Stimulated activated CD4-positive, alpha-beta T cell treated with anti-CD3 and anti-CD28 coated beads, Interleukin-4, amount 100 ng/mL, for 24 hours (primary cell): Measurements from ENCODE around the gene CRYBG2.
A peak's percentile ranks its signal among the peaks of the same experiment; 100 is the strongest.
"Not testable (repeated sequence)": the region's sequence is repeated elsewhere in the genome, so short reads cannot be mapped to it uniquely, and the experiment has no call there.

Experiments
- DNase-seq: peaks from one replicate; pipeline ENCODE4 v3.0.0-alpha.2; 2020

CRYBG2 gene

DNA sequence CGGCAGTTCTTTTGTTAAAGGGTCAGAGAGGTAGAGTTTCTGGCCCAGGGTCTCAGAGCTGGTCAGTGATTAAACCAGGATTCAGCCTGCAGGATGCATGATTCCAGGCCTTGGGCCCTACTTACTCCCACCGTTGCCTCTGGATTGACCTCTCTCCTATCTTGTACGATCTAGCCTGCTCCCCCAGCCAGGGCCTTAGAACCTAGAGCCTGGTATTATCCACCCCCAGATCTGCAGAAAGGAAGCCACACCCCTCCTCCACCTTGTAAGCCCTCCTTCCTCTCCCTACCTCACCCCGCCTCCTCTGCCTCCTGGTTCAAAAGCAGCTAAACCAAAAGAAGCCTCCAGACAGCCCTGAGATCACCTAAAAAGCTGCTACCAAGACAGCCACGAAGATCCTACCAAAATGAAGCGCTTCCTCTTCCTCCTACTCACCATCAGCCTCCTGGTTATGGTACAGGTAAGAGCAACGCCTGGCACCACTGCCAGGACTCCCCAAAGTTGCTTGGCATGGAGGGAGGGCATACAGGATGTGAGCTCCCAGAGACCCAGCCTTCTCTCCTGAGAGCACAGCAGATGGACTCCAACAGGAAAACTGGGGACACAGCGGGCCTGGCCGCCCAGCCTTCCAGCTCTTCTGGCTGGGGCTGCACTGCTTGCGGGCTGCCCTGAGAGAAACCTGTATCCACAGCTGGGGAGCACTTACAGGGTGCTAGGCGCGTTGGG, 36.2 kb downstream of the CRYBG2 start, which contains the start of gene CD52:
CD52 (plus strand) TSS at position 347 of the 726 bp plus-strand sequence; CDS start at position 407, 60 bp downstream.
- peak; percentile 79 for DNase-seq

- DNase-seq: no peak
Observed at GRCh38 chr1:26317146-26317545, 36.8 kb downstream of the CRYBG2 start.

DNA sequence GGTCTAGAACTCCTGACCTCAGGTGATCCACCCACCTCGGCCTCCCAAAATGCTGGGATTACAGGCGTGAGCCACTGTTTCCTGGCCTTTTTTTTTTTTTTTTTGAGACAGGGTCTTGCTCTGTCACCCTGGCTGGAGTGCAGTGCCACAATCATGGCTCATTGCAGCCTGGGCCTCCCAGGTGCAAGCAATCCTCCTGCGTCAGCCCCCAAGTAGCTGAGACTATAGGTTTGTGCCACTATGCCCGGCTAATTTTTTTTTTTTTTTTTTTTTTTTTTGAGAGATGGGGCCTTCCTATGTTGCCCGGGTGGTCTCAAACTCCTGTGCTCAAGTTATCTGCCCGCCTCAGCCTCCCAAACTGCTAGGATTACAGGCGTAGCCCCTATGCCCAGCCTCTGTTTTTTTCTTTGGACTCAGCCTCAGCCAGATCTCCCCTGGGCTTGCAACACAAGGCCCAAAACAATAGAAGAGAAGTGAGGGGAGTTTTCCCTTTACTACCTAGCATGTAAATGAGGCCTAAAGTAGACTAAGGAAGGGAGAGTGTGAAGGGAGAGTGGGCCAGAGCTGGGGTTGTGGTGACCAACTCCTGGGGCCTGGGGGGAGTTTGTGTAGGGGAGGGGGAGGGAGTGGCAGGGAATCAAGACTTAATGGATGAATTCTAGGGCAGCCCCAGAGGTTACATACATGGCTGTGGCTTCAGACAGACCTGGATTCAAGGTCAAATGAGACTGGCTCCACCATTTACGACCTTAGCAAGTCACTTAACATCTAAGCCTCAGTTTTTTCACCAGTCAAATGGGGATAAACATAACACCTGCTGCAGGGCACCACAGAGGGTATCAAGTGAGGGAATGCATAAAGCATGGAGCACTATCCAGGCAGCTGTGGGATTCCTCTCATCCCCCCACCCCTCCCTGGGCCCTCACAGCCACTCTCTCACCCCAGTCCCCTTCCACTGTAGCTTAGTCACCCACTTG, 37.8 kb downstream of the CRYBG2 start:
- DNase-seq: no peak

DNA sequence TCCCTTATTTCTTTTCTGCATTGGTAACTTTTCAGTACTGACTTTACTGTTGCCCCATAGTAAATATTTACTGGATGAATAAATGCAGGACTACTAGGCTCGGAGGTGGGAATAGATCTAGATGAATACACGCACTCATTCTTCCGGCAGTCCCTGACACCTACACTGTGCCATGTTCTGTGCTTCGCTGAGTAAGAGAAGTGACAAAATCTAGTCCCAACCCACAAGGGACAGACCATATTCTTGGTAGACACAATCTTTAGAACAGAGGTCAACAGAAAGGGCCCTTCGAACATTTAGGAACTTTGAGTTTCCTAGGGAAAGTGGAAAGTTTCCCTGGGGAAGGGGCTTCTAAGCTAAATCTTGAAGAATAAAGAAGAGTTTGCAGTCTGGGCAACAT, 39.4 kb downstream of the CRYBG2 start:
- no peak for DNase-seq

- peak; percentile 28 for DNase-seq
Observed at GRCh38 chr1:26307966-26308899, 45.7 kb downstream of the CRYBG2 start.

DNA sequence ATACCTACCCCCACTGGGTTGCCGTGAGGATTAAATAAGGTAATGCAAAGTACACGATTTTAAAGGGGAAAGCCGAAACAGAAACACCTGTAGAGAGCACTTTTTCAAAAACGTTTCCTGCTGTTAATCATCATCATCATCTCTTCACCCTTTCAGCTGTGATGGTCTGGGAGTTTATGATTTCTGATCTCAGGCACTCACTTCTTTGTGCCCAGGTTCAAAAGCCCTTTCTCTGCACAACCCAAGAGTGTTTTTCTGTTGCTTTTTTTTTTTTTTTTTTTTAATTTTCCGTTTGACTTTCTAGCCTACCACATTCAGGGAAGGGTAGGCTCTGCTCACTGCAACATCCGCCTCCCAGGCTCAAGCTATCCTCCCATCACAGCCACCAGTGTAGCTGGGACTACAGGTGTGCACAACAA, 46.6 kb downstream of the CRYBG2 start:
- DNase-seq: no peak

DNA sequence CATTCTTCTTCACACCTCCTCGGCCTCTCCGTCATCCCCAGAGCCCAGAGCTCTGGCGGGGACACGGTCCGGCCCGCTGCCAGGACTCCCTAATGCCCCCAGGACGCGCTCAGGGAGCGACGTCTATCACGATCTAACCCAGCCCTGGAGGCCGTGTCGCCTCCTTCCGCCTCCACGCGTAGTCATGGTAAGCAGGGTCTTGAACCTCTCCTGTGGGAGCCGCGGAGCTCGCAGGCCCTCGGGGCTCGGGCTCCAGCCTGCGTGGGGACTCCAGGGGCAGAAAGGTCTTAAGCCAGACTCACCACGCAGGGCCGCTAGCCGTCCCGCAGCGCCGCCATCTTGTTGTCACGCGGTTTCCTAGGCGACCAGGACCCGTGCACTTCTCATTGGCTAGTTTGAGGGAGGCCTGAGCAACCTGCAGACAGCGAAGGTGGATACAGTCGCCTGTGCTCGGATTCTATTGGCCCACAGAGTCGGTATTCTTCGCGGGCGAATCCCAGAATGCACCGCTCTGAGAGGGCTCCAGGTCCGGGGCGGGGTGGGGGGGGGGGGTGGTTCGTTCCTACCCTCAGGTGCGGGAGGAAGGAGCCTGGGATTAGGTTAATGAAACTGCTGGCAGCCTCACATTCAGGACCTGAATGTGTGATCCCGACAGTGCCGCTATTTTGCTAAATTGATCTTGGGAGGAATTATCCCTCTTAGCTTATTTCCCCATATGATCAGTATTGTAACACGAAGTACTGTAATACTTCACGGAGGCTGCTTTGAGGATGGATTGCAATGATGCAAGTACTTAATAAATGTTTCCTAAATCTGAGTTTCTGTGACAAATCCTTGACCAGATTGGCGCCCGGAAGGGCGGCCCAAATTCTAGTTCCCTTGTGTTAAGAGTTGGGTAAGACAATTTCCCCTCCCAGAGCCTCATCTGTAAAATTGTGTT, 47.4 kb downstream of the CRYBG2 start, which contains the start of gene UBXN11:
UBXN11 (minus strand) TSS at position 347 of the 940 bp plus-strand sequence. CDS start 3,753 bp downstream, outside the sequence.
- peak; percentile 95 for DNase-seq

- no peak for DNase-seq
Observed at GRCh38 chr1:26305667-26306289, 48.2 kb downstream of the CRYBG2 start.

DNA sequence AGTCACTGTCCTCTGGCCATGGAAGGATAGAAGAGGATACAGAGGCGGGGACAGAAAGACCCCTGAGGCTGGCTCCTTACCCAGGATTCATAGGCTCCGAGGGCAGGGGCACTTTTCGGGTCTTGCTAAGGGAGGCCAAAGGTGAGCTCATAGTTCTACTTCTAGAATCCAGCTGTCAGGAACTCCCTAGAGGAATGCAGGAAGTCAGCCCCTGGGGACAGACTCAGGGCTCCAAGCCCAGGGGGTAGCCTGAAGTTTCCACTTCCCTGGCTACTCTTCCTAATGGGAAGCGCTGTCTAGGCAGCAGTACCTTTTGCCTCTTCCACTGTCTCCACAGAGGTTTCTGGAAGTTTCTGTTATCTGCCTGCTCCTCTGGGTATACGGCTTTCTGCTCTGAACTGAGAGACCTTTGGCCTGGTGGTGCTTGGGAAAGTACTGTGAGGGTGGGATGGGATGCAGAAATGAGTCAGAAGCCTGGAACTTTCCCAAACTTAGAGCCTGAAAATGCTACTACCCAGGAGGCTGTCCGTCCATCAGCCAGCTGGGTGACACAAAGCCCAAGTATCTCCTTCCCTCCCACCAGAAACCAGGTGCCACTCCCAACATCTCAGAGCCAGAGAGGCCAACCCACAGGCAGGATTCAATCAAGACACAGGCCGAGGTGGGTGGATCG, 51.1 kb downstream of the CRYBG2 start:
- no peak for DNase-seq

- DNase-seq: no peak
Observed at GRCh38 chr1:26300578-26301275, 53.2 kb downstream of the CRYBG2 start.

GRCh38 chr1:26297791-26298124, 56.2 kb downstream of the CRYBG2 start:
- no peak for DNase-seq

GRCh38 chr1:26297057-26297790, 56.7 kb downstream of the CRYBG2 start:
- no peak for DNase-seq

GRCh38 chr1:26296340-26297056, 57.4 kb downstream of the CRYBG2 start:
- no peak for DNase-seq

DNA sequence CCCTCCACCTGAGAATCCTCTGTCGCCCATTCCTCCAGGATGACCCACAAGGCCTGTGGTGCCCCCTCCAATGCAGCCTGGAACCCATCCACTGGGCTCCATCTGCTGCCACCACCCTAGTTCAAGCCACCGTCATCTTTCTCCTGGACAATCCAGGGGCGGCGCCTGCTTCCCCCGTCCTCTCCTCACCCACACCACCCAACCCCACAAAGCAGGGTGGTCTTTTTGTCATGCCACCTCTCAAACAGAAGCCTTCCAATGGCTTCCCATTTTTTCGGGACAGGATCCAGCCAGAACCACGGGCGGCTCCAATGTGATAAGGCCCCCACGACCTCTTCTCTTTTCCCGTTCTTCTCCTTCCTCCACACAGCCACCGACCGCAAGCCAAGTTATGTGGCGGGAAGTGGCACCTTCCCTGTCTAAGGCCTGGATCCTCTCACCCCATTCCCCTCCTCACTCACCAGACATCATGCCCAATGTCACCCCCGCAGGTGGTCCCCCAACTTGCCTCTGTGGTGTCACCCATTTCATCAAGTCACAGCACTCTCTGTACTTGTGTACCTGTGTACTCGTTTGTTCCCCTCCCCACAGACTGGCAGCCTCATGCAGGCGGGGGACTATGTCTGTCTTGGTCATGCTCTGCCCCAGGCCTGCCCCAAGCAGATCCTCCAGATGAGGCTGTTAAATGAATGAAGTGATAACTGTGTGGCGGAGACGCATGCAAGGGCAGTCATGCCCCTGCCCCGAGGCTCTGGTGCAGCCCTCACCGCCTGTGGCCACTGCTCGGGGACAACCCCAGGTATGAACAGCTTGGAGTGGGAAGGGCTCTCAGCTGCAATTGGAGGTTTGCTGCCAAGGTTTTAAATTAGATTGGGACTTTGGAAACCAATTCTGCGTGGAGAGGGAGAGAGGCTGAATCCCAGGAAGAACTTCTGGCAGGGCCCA, 58.5 kb downstream of the CRYBG2 start:
- DNase-seq: no peak

- no peak for DNase-seq
Observed at GRCh38 chr1:26293911-26294463, 59.9 kb downstream of the CRYBG2 start.

DNA sequence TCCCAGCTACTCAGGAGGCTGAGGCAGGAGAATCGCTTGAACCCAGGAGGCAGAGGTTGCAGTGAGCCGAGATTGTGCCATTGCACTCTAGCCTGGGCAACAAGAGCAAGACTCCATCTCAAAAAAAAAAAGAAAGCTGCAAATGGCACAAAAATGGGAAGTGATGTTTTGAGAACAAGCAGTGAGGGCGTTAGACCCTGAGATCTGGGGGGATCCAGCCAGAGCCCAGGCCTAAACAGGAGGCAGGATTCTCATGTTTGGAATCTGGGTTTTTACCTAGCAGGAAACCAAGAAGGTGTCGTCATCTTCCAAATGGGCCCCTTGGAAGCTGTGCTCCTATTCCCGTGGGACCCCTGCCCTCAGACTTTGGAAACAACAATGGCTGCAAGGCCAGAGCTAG, 61.2 kb downstream of the CRYBG2 start:
- DNase-seq: not testable (repeated sequence)

GRCh38 chr1:26291939-26292338, 62.0 kb downstream of the CRYBG2 start:
- DNase-seq: no peak
